Measurements from ENCODE around the gene HSD11B1.

DNA sequence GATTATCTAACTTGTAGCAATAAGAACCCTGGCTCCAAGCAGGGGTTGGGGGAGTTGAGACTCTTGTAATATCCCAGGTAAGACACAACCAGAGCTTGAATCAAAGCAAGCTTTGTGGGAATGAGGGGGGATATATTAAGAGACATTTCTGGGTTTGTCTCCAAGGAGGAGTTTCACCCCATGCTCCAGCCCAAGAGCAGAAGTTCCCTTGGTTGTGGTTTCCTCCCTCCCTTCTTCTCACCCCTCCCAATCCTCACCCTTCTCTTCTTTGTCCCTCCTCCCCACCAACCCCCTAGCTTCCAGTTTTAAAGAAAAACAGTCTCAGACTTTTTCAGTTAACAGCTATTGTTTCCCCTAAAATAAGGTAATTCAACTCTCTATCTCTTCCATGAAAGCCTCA is 63.1 kb downstream of the HSD11B1 start:
- TF ChIP-seq, protein P1, sequence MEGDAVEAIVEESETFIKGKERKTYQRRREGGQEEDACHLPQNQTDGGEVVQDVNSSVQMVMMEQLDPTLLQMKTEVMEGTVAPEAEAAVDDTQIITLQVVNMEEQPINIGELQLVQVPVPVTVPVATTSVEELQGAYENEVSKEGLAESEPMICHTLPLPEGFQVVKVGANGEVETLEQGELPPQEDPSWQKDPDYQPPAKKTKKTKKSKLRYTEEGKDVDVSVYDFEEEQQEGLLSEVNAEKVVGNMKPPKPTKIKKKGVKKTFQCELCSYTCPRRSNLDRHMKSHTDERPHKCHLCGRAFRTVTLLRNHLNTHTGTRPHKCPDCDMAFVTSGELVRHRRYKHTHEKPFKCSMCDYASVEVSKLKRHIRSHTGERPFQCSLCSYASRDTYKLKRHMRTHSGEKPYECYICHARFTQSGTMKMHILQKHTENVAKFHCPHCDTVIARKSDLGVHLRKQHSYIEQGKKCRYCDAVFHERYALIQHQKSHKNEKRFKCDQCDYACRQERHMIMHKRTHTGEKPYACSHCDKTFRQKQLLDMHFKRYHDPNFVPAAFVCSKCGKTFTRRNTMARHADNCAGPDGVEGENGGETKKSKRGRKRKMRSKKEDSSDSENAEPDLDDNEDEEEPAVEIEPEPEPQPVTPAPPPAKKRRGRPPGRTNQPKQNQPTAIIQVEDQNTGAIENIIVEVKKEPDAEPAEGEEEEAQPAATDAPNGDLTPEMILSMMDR (IDR thresholded peaks at IDR 0.05; ENCODE audit: borderline replicate concordance, extremely low read depth, low read length, poor library complexity, severe bottlenecking): no peak
- no peak for TF ChIP-seq EZH2 (IDR thresholded peaks at IDR 0.05; ENCODE audit: borderline replicate concordance, low read depth, low read length, severe bottlenecking)

All from DND-41 (cell line).